ENCODE results near the gene SIGLEC1. TPM values are rescaled to one million over a fixed set of nuclear protein-coding genes. Genes with fewer than 3 reads are reported as not detected.

The SIGLEC1 gene
- polyA plus RNA-seq, 1 donor, result 3.4 TPM

- DNase-seq (ENCODE audit: low read depth), result no peak
These were observed 32.4 kb downstream of the SIGLEC1 start for GRCh38 chr20:3679749-3680700.

DNA sequence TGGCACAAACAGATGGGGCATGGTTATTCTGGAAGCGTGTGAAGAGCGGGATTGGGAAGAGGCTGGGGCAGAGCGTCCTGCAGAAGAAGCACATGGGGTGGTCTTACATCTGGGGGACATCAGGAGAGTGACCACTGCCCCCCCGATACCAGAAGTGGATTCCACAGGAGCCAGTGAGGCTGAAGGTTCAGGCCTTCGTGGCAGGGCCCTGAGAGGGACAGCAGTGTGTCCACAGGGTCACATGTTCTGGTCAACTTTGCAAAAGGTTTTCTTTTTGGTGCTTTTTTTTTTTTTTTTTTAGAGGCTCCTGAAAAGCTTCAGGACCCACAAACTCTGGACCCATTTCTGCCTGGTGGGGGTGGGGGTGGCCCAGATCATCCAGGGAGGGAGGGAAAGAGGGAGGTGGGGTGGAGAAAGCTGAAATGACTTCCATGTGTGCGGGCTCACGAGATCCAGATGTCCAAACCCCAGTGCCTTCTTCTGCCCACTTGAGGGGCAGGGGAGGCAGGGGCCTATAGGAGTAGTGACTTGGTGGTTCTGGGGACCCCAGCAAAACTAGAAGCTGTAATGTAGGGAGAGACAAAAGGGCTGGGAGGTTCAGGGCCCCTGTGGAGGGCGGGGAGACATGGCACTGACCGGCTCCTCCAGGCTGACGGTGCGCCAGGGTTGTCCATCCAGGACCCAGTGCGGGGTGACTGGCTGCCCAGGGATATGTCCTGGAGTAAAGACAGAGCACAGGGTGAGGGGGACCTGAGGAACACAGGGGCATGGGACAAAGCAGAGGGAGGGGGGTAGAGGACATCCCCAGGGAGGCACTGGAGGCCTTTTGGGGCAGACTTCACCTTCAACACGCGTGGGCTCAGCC, 33.3 kb downstream of the SIGLEC1 start:
- no peak for DNase-seq (ENCODE audit: low read depth)

GRCh38 chr20:3678198-3678597, 34.2 kb downstream of the SIGLEC1 start:
- no peak for DNase-seq (ENCODE audit: low read depth)

DNA sequence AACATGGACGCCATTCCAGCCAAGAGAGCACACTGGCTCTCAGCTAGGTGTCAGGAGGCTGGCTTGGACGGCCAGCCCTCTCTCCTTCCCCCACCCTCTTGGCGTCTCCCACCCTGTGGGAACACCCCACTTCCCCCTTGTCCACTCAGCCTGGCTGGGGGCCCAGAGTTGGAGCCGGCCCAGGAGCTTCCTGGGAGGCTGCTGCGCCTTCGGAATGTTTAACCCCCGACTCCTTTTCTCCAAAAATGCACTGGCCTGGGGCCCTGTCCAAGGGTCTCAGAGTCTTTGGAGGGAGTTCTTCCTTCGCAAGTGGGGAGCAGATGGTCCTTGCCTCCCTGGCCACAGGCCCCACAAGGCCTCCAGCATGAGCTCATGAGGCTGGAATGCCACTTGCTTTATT, 34.7 kb downstream of the SIGLEC1 start:
- no peak for DNase-seq (ENCODE audit: low read depth)

- DNase-seq (ENCODE audit: low read depth), result no peak
These were observed 37.2 kb downstream of the SIGLEC1 start for GRCh38 chr20:3674995-3675900.

DNA sequence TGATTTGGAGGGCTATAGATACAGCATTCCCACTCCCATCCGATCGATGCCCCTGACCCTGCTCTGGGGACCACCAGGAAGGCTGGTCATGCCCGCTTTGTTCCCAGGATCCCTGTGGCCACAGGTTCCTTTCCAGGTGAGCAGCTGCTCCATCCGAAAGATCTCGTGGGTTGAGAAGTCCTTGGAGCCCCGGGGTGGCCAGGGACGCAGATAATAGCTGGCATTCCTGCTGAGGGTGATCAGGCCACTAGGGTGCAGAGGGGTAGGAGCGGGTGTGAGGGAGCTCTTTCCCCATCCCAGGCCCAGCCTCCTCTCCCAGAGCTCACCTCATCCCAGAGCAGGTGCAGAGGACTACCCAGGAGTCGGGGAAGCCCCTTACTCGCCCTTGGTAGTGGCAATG, 38.0 kb downstream of the SIGLEC1 start:
- no peak for DNase-seq (ENCODE audit: low read depth)

DNA sequence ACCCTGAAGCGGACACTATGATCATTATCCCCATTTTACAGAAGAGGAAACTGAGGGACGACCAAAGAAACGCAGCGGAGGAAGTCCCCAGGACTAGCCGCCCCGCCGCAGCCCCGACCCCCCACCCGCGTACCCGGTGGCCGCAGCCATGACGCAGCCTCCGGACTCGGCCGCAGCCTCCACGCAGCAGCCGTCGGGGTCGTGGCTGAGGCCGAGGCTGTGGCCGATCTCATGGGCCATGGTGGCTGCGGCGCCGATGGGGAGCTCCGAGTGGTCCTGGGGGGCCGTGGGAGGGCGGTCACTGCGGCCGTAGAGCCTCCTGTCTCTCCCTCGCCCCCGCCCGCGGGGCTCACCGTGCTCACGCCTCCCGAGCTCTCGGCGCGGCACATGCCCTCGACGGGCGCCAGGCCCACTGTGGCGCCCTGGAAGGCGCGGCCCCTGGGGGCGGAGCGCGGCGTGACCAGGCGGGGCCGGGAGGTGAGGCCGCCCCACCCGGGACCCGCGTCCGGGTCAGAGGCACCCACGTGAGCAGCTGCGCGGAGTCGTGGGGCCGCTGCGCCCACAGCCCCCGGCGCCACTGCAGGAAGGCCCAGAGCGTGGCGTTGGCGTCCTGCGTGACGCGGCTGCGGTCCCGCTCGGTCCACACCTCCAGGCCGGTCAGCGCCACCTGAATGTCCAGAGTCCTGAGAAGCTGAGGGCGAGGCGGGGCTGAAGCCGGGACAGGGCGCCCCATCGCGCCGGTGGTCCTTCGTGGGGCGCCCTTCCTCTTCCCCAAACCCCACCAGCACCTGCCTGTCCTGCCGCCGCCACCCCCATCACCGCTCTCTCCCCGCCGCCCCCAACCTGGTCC, 39.0 kb downstream of the SIGLEC1 start:
- no peak for DNase-seq (ENCODE audit: low read depth)

GRCh38 chr20:3672547-3673171, 39.7 kb downstream of the SIGLEC1 start:
- DNase-seq (ENCODE audit: low read depth), result no peak

- DNase-seq (ENCODE audit: low read depth), result no peak
These were observed 40.3 kb downstream of the SIGLEC1 start for GRCh38 chr20:3671986-3672546.

- DNase-seq (ENCODE audit: low read depth), result no peak
These were observed 41.5 kb downstream of the SIGLEC1 start for GRCh38 chr20:3670945-3671344.

DNA sequence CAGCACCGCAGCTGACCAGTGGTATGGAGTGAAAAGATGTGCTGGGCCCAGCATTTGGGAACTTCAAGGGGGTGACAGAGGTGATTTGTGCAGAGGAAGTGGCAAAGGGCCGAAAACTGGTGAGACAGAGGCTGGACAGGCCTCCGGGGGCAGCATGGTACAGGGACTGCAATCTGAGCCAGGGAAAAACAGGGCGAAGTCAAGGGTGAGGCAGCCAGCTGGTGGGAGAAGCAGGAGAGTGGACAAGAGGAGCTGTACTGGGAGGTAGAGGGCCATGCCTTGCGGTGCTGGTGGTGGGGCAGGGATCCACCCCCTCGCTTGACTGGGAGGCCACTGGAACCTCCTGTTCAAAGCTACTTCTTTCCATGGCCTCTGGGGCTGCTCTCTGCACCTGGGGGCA, 41.9 kb downstream of the SIGLEC1 start:
- DNase-seq (ENCODE audit: low read depth), result no peak

DNA sequence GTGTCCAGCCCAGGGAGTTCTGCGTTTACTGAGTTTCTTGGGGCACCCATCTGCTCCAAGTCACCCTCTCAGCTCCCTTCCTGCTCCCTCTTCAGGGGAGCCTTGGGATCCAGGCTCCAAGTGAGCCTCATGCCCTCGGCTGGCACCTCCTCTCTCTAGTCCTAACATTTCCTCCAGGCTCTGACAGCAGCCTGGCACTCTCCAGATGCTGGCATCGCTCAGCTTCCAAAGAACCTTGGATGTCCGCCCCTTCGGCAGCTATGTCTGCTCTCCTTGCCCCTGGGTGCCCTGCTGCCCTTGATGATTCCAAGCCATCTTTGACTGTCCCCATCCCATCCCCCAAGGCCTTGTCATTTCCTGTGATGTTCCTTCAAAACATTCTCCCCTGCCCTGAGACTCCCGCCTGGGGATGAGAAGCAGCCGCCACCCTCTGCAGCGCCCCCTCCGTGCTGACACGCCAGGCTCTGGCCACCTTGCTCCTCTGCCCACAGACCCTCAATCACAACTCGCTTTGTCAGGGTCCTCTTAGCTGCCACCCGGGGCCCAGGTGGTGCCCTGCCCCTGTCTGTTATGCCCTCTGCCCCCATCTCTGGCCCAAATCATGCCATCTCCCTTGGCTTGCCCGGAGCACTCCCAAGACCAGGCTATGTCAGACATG, 42.6 kb downstream of the SIGLEC1 start:
- no peak for DNase-seq (ENCODE audit: low read depth)

GRCh38 chr20:3667434-3668037, 44.9 kb downstream of the SIGLEC1 start:
- DNase-seq (ENCODE audit: low read depth), result no peak

- no peak for DNase-seq (ENCODE audit: low read depth)
These were observed 48.5 kb downstream of the SIGLEC1 start for GRCh38 chr20:3663858-3664257.

GRCh38 chr20:3663031-3663701, 49.2 kb downstream of the SIGLEC1 start, which contains the start of gene GFRA4:
GFRA4 (minus strand) TSS chr20:3663399; CDS start chr20:3663399, 0 bp downstream.
- DNase-seq (ENCODE audit: low read depth), result no peak

Measured in forelimb muscle (tissue), 1 donor.